Ectodermal cell (in vitro differentiated cells): ENCODE measurements around the gene PPP2R2D.

Experiments
- H3K27ac ChIP-seq: 2 replicates; pipeline ENCODE4 v1.7.0; 2013; ENCODE audit warnings: mild to moderate bottlenecking, low read depth, low read length; ENCODE audit not compliant: insufficient read depth, poor library complexity, severe bottlenecking
- H3K27me3 ChIP-seq: 2 replicates; pipeline ENCODE4 v1.7.0; 2013; ENCODE audit warnings: mild to moderate bottlenecking, low read length; ENCODE audit not compliant: insufficient read depth, control insufficient read depth, poor library complexity, severe bottlenecking
- H3K36me3 ChIP-seq: one replicate; pipeline ENCODE4 v1.7.0; 2013; ENCODE audit warnings: low read length; ENCODE audit not compliant: control insufficient read depth, insufficient read depth
- H3K4me1 ChIP-seq: one replicate; pipeline ENCODE4 v1.7.0; 2013; ENCODE audit warnings: low read length; ENCODE audit not compliant: control insufficient read depth, insufficient read depth
- H3K4me3 ChIP-seq: 2 replicates; pipeline ENCODE4 v1.7.0; 2013; ENCODE audit warnings: low read depth, low read length, control low read depth; ENCODE audit not compliant: insufficient read depth
- H3K9me3 ChIP-seq: 2 replicates; pipeline ENCODE4 v1.7.0; 2013; ENCODE audit warnings: mild to moderate bottlenecking, low read length, moderate library complexity; ENCODE audit not compliant: control insufficient read depth
- WGBS, 2 experiments: methylation state at CpG; one replicate each; pipeline ENCODE4 v1.1.7; 2013; ENCODE audit warnings: missing lambda C conversion rate in 2 of 2; 5-methylcytosine and 5-hydroxymethylcytosine counted together

The PPP2R2D gene

GRCh38 chr10:131857156-131858117 lies 43.4 kb upstream of the PPP2R2D start:
- Histone ChIP-seq H3K27ac (no peak overlapping the region), H3K27me3 (no peaks in the 10 kb centered on the region), H3K4me3 (no peak overlapping the region), H3K36me3 (no peaks in the 10 kb centered on the region), H3K9me3 (no peaks in the 10 kb centered on the region), H3K4me1 (no peaks in the 10 kb centered on the region)
- 89 to 90% methylated on average over 33 of the region's 33 CpGs for WGBS, 2 experiments

GRCh38 chr10:131858118-131858515 lies 42.7 kb upstream of the PPP2R2D start:
- WGBS, 2 experiments = 88 to 91% methylated on average over 11 of the region's 11 CpGs

GRCh38 chr10:131858583-131859340 lies 42.0 kb upstream of the PPP2R2D start:
- 90 to 91% methylated on average over 35 of the region's 35 CpGs for WGBS, 2 experiments

More at GRCh38 chr10:131858118-131858515, 42.7 kb upstream of the PPP2R2D start:
- no peak overlapping the region for H3K4me3 ChIP-seq
- no peak overlapping the region for H3K27ac ChIP-seq
- no peaks in the 10 kb centered on the region for H3K27me3 ChIP-seq
- no peaks in the 10 kb centered on the region for H3K36me3 ChIP-seq
- H3K4me1 ChIP-seq = no peaks in the 10 kb centered on the region
- no peaks in the 10 kb centered on the region for H3K9me3 ChIP-seq

GRCh38 chr10:131859341-131860020 lies 41.3 kb upstream of the PPP2R2D start:
- WGBS, 2 experiments = 90 to 93% methylated on average over 9 of the region's 9 CpGs

More at GRCh38 chr10:131858583-131859340, 42.0 kb upstream of the PPP2R2D start:
- H3K4me1 ChIP-seq = no peaks in the 10 kb centered on the region
- H3K27me3 ChIP-seq = no peaks in the 10 kb centered on the region
- no peaks in the 10 kb centered on the region for H3K36me3 ChIP-seq
- no peak overlapping the region for H3K27ac ChIP-seq
- no peak overlapping the region for H3K4me3 ChIP-seq
- H3K9me3 ChIP-seq = no peaks in the 10 kb centered on the region

GRCh38 chr10:131860311-131860710 lies 40.5 kb upstream of the PPP2R2D start:
- no peak overlapping the region for H3K27ac ChIP-seq
- H3K9me3 ChIP-seq = no peaks in the 10 kb centered on the region
- H3K36me3 ChIP-seq = no peaks in the 10 kb centered on the region
- no peaks in the 10 kb centered on the region for H3K27me3 ChIP-seq
- 91 to 98% methylated on average over 6 to 7 of the region's 7 CpGs for WGBS, 2 experiments
- no peaks in the 10 kb centered on the region for H3K4me1 ChIP-seq
- no peak overlapping the region for H3K4me3 ChIP-seq

More at GRCh38 chr10:131859341-131860020, 41.3 kb upstream of the PPP2R2D start:
- Histone ChIP-seq H3K4me3 (no peak overlapping the region), H3K4me1 (no peaks in the 10 kb centered on the region), H3K27ac (no peak overlapping the region), H3K27me3 (no peaks in the 10 kb centered on the region), H3K36me3 (no peaks in the 10 kb centered on the region), H3K9me3 (no peaks in the 10 kb centered on the region)

GRCh38 chr10:131860806-131861440 lies 39.9 kb upstream of the PPP2R2D start:
- WGBS, 2 experiments = 73 to 78% methylated on average over 11 of the region's 11 CpGs
- no peaks in the 10 kb centered on the region for H3K36me3 ChIP-seq
- no peaks in the 10 kb centered on the region for H3K27me3 ChIP-seq
- no peaks in the 10 kb centered on the region for H3K9me3 ChIP-seq
- H3K4me1 ChIP-seq = no peaks in the 10 kb centered on the region
- H3K4me3 ChIP-seq = no peak overlapping the region
- no peak overlapping the region for H3K27ac ChIP-seq

GRCh38 chr10:131862548-131862947 lies 38.3 kb upstream of the PPP2R2D start:
- Histone ChIP-seq H3K4me3 (no peak overlapping the region), H3K36me3 (no peaks in the 10 kb centered on the region), H3K27me3 (no peaks in the 10 kb centered on the region), H3K9me3 (no peaks in the 10 kb centered on the region), H3K27ac (no peak overlapping the region), H3K4me1 (no peaks in the 10 kb centered on the region)
- 84% methylated on average over 4 of the region's 4 CpGs for WGBS, 2 experiments

- 85 to 88% methylated on average over 14 of the region's 14 CpGs for WGBS, 2 experiments
- Histone ChIP-seq H3K27me3 (no peaks in the 10 kb centered on the region), H3K36me3 (no peaks in the 10 kb centered on the region), H3K27ac (no peak overlapping the region), H3K4me1 (no peaks in the 10 kb centered on the region), H3K4me3 (no peak overlapping the region), H3K9me3 (no peaks in the 10 kb centered on the region)
Measured at GRCh38 chr10:131865223-131865917, 35.4 kb upstream of the PPP2R2D start.

GRCh38 chr10:131866673-131867072 lies 34.1 kb upstream of the PPP2R2D start:
- Histone ChIP-seq H3K9me3 (no peaks in the 10 kb centered on the region), H3K27ac (no peak overlapping the region), H3K4me3 (no peak overlapping the region), H3K36me3 (no peaks in the 10 kb centered on the region), H3K27me3 (no peaks in the 10 kb centered on the region), H3K4me1 (no peaks in the 10 kb centered on the region)
- WGBS, 2 experiments = 94 to 95% methylated on average over 10 of the region's 10 CpGs
